DLD1 (cell line): ENCODE measurements around the gene MSI2.

Source experiments
- in situ Hi-C: cut with HindIII; loops from 2 replicates; pipeline ENCODE4 v1.10.0; 2017; ENCODE audit warnings: low sequenced_read_pairs

MSI2 gene

GRCh38 chr17:57451191-57451590, 194.9 kb downstream of the MSI2 start:
- in situ Hi-C loops: no loop called here

- in situ Hi-C loops: no loop called here
Measured at GRCh38 chr17:57451643-57452042, 195.3 kb downstream of the MSI2 start.

GRCh38 chr17:57453841-57454425, 197.6 kb downstream of the MSI2 start:
- in situ Hi-C loops: no loop called here

- in situ Hi-C loops: no loop called here
Measured at GRCh38 chr17:57454729-57455062, 198.4 kb downstream of the MSI2 start.

- in situ Hi-C loops: no loop called here
Measured at GRCh38 chr17:57455063-57455914, 199.0 kb downstream of the MSI2 start.

GRCh38 chr17:57456622-57457021, 200.3 kb downstream of the MSI2 start:
- in situ Hi-C loops: no loop called here

- in situ Hi-C loops: no loop called here
Measured at GRCh38 chr17:57457188-57457587, 200.9 kb downstream of the MSI2 start.

GRCh38 chr17:57458718-57459285, 202.5 kb downstream of the MSI2 start:
- in situ Hi-C loops: no loop called here

- in situ Hi-C loops: no loop called here
Measured at GRCh38 chr17:57459286-57459915, 203.1 kb downstream of the MSI2 start.

GRCh38 chr17:57461082-57461481, 204.8 kb downstream of the MSI2 start:
- in situ Hi-C loops: no loop called here

GRCh38 chr17:57462007-57462579, 205.8 kb downstream of the MSI2 start:
- in situ Hi-C loops: no loop called here

GRCh38 chr17:57463103-57463885, 207.0 kb downstream of the MSI2 start:
- in situ Hi-C loops: no loop called here

- in situ Hi-C loops: no loop called here
Measured at GRCh38 chr17:57464191-57464864, 208.0 kb downstream of the MSI2 start.

GRCh38 chr17:57465610-57466009, 209.3 kb downstream of the MSI2 start:
- in situ Hi-C loops: no loop called here

- in situ Hi-C loops: no loop called here
Measured at GRCh38 chr17:57466017-57466471, 209.7 kb downstream of the MSI2 start.

GRCh38 chr17:57466521-57466920, 210.2 kb downstream of the MSI2 start:
- in situ Hi-C loops: no loop called here

- in situ Hi-C loops: no loop called here
Measured at GRCh38 chr17:57467226-57467625, 210.9 kb downstream of the MSI2 start.

- in situ Hi-C loops: no loop called here
Measured at GRCh38 chr17:57467801-57468200, 211.5 kb downstream of the MSI2 start.

GRCh38 chr17:57468932-57469775, 212.8 kb downstream of the MSI2 start:
- in situ Hi-C loops: no loop called here
